HepG2 (cell line): ENCODE measurements around the gene SNCAIP. TPM values are rescaled to one million over a fixed set of nuclear protein-coding genes. Genes with fewer than 3 reads are reported as not detected.
A peak's percentile ranks its signal among the peaks of the same experiment; 100 is the strongest.

Experiments used
- ATAC-seq: fragments of 200-7000 bp; cut with Tn5 transposase; 3 replicates; pipeline ENCODE4 v1.9.1; 2020; ENCODE audit warnings: mild to moderate bottlenecking, moderate library complexity
- BruUV-seq: library from RNA; stranded (reverse); fragments of 400-500 nt; replicated peaks from 2 replicates; lab custom pipeline; 2021; lab: Mats Ljungman, UMichigan
- CTCF ChIA-PET: fragments of 300-600 bp; formaldehyde crosslinking; extraction: SDS; loops from one replicate; lab custom pipeline; 2021; ENCODE audit warnings: low total read pairs, inconsistent platforms, low intra/inter-chr PET ratio; lab: Yijun Ruan, JAX
- POLR2A ChIA-PET: fragments of 350-600 bp; sonication (Branson Sonifier 250); formaldehyde crosslinking; loops from one replicate; lab custom pipeline; 2020; ENCODE audit warnings: antibody characterized with exemption, inconsistent platforms; lab: Yijun Ruan, JAX
- DNase-seq: peaks from one replicate; pipeline ENCODE4 v3.0.0-alpha.2; 2015; ENCODE audit warnings: low spot score
- FAIRE-seq: peaks from 3 replicates; lab custom pipeline; 2011; peaks lifted over from hg19 to GRCh38; lab: Jason Lieb, UNC
- H2AFZ ChIP-seq: one replicate; pipeline ENCODE4 v1.6.1; 2011; ENCODE audit warnings: low read length, inconsistent platforms
- H3K27ac ChIP-seq: fragments of 300-600 bp; 3 replicates; pipeline ENCODE4 v1.8.0; 2011; ENCODE audit warnings: mixed run types, mild to moderate bottlenecking, mixed read lengths, low read length, inconsistent platforms; ENCODE audit not compliant: insufficient read depth; ENCODE audit errors: extremely low read length
- H3K27me3 ChIP-seq, 2 experiments: fragments of 200-600 bp in 1 of 2; 2 replicates in 1 of 2; 3 replicates in 1 of 2; pipeline versions ENCODE4 v1.6.0 to v1.8.0; 2011; ENCODE audit warnings: low read length in 2 of 2, mild to moderate bottlenecking in 2 of 2, moderate library complexity in 2 of 2, inconsistent platforms in 1 of 2; ENCODE audit not compliant: insufficient read depth in 2 of 2, control insufficient read depth in 1 of 2
- H3K36me3 ChIP-seq, 2 experiments: fragments of 200-600 bp in 1 of 2; replicated peaks in 1 of 2; 2 replicates in 1 of 2; 3 replicates in 1 of 2; pipeline versions ENCODE4 v1.5.1 to v1.8.0; 2011; ENCODE audit warnings: low read length in 2 of 2, inconsistent platforms in 1 of 2; ENCODE audit not compliant: insufficient read depth in 2 of 2, control insufficient read depth in 1 of 2
- H3K4me1 ChIP-seq: 2 replicates; pipeline ENCODE4 v1.5.1; 2012; ENCODE audit warnings: low read length, inconsistent platforms; ENCODE audit not compliant: insufficient read depth
- H3K4me2 ChIP-seq: 2 replicates; pipeline ENCODE4 v1.6.0; 2011; ENCODE audit warnings: low read depth, low read length, inconsistent platforms
- H3K4me3 ChIP-seq, 3 experiments: fragments of 200-600 bp in 1 of 3; sonication (generic), shearing (Covaris generic) in 1 of 3; replicated peaks in 1 of 3; 2 replicates each; pipeline ENCODE4 v1.5.1; 2011 to 2016; ENCODE audit warnings: low read length in 3 of 3, inconsistent platforms in 2 of 3, low read depth in 2 of 3, mild to moderate bottlenecking in 2 of 3, control low read depth in 1 of 3, mixed read lengths in 1 of 3; ENCODE audit not compliant: insufficient read depth in 1 of 3
- H3K79me2 ChIP-seq: one replicate; pipeline ENCODE4 v1.6.1; 2011; ENCODE audit warnings: low read length, inconsistent platforms; ENCODE audit not compliant: insufficient read depth
- H3K9ac ChIP-seq: 2 replicates; pipeline ENCODE4 v1.6.0; 2011; ENCODE audit warnings: mild to moderate bottlenecking, low read depth, low read length, inconsistent platforms; ENCODE audit not compliant: insufficient read depth
- H3K9me3 ChIP-seq: 2 replicates; pipeline ENCODE4 v1.5.1; 2012; ENCODE audit warnings: mild to moderate bottlenecking, low read length
- H4K20me1 ChIP-seq: 2 replicates; pipeline ENCODE4 v1.6.0; 2011; ENCODE audit warnings: inconsistent platforms, mild to moderate bottlenecking, low read length, moderate library complexity; ENCODE audit not compliant: insufficient read depth
- CTCF ChIP-seq: sonication (generic); formaldehyde crosslinking; IDR thresholded peaks from 2 replicates; pipeline ENCODE4 v1.5.0; 2020; ENCODE audit warnings: mild to moderate bottlenecking, missing genetic modification reagents, moderate library complexity
- ERF ChIP-seq: IDR thresholded peaks from 2 replicates; pipeline ENCODE4 v1.6.1; 2018; ENCODE audit warnings: missing biosample characterization, missing genetic modification reagents
- NFYC ChIP-seq: IDR thresholded peaks from 2 replicates; pipeline ENCODE4 v1.6.1; 2016; ENCODE audit warnings: missing genetic modification reagents, missing compliant biosample characterization
- PHF5A ChIP-seq: IDR thresholded peaks from one replicate; pipeline ENCODE4 v1.6.1; 2018; ENCODE audit warnings: low read depth, missing genetic modification reagents; ENCODE audit not compliant: unreplicated experiment
- STAG1 ChIP-seq: sonication (generic); formaldehyde crosslinking; IDR thresholded peaks from 2 replicates; pipeline ENCODE4 v1.4.0; 2020; ENCODE audit warnings: missing genetic modification reagents
- ZNF142 ChIP-seq: sonication (generic); formaldehyde crosslinking; IDR thresholded peaks from 2 replicates; pipeline ENCODE4 v1.4.0; 2020; ENCODE audit warnings: missing genetic modification reagents
- ZNF672 ChIP-seq: sonication (generic); formaldehyde crosslinking; IDR thresholded peaks from 2 replicates; pipeline ENCODE4 v1.8.1; 2022; ENCODE audit warnings: missing genetic modification reagents
- WGBS: methylation state at CpG from one replicate; pipeline ENCODE4 v1.1.6; 2017; ENCODE audit warnings: low lambda C conversion rate; 5-methylcytosine and 5-hydroxymethylcytosine counted together
- in situ Hi-C: cut with HindIII; loops from 2 replicates; pipeline ENCODE4 v1.10.0; 2017; ENCODE audit warnings: low pct_unique_long_range_greater_than_20kb; ENCODE audit not compliant: extremely low pct_ligation_motif_present
- intact Hi-C: fragments of 100-400 bp; cut with micrococcal nuclease; formaldehyde crosslinking; loops from one replicate; pipeline ENCODE4 v1.10.0; 2022; ENCODE audit not compliant: unreplicated experiment
- polyA plus RNA-seq, 8 experiments: library from polyadenylated mRNA; depleted of rRNA in 3 of 8; stranded (reverse) in 7 of 8; unstranded in 1 of 8; fragments of >200 nt; fragmentation: Illumina TruSeq in 4 of 8; extraction: Trizol in 4 of 8; gene quantifications; 2 replicates each; pipeline versions ENCODE4 v1.2.1 to v1.2.3, GENCODE V29; 2011 to 2016; ENCODE audit warnings: low read depth in 4 of 8, missing spikeins in 1 of 8, mixed read lengths in 1 of 8; ENCODE audit not compliant: insufficient read depth in 1 of 8
- total RNA-seq, 5 experiments: library from RNA; depleted of rRNA; stranded (reverse); fragments of >200 nt; fragmentation: Illumina TruSeq; extraction: Trizol; gene quantifications; 2 replicates each; pipeline ENCODE4 v1.2.3, GENCODE V29; 2016; ENCODE audit warnings: low read depth in 1 of 5

SNCAIP gene
- total and polyA plus RNA-seq, 2 of the 13 experiments (the other 11 are each of a cell fraction or from before 2014, with no cell fraction given): not detected

GRCh38 chr5:122292332-122292731, 19.7 kb upstream of the SNCAIP start (continued):
- TF ChIP-seq ZNF142 (CRISPR knock-in tag): no peak
- no peak for TF ChIP-seq ZNF672 (CRISPR knock-in tag)
- TF ChIP-seq PHF5A (CRISPR knock-in tag): no peak

- H3K27ac ChIP-seq: no peak overlapping the region
- no peaks in the 10 kb centered on the region for H3K27me3 ChIP-seq
- no TSS peak for BruUV-seq
- H2AFZ ChIP-seq: no peak overlapping the region
- peak; percentile 11 for DNase-seq
- TF ChIP-seq NFYC: no peak
- TF ChIP-seq STAG1 (CRISPR knock-in tag): peak; percentile 24; the same call in 1 of the 2 replicates
- TF ChIP-seq CTCF (CRISPR knock-in tag): peak; percentile 39; the same call in 1 of the 2 replicates
- TF ChIP-seq ERF (CRISPR knock-in tag): no peak
- no peaks in the 10 kb centered on the region for H3K9me3 ChIP-seq
- H3K9ac ChIP-seq: no peak overlapping the region
- POLR2A ChIA-PET: no interaction called here
- H3K79me2 ChIP-seq: no peaks in the 10 kb centered on the region
- CTCF ChIA-PET: no interaction called here
- ATAC-seq: peak; percentile 76
- no peaks in the 10 kb centered on the region for H3K36me3 ChIP-seq
- no peaks in the 10 kb centered on the region for H4K20me1 ChIP-seq
- no peak for FAIRE-seq
- intact Hi-C loops (loop anchor here (5.0 kb wide), 1 partner anchor 122 kb away; no protein-coding TSS in a partner anchor), in situ Hi-C loops (no loop called here)
- 14% methylated on average over 2 of the region's 2 CpGs for WGBS
- no peaks in the 10 kb centered on the region for H3K4me1 ChIP-seq
- no peak overlapping the region for H3K4me2 ChIP-seq
- no peak overlapping the region for H3K4me3 ChIP-seq
These were observed 16.9 kb upstream of the SNCAIP start for GRCh38 chr5:122295138-122295537.
